Measurements from ENCODE around the gene CENPN. TPM values are rescaled to one million over a fixed set of nuclear protein-coding genes. Genes with fewer than 3 reads are reported as not detected.

CENPN gene
- total and polyA plus RNA-seq, 2 of the 13 experiments (the other 11 are each of a cell fraction or from before 2014, with no cell fraction given): 29.7 to 129 TPM

- no peak for TF ChIP-seq MAFG (CRISPR knock-in tag; IDR thresholded peaks at IDR 0.05)
- TF ChIP-seq MAZ (IDR thresholded peaks at IDR 0.05; ENCODE audit: borderline replicate concordance, low read depth, low read length): no peak
- no peak for TF ChIP-seq MAZ (CRISPR knock-in tag; IDR thresholded peaks at IDR 0.05; ENCODE audit: low read depth)
- TF ChIP-seq CSRNP2 (CRISPR knock-in tag; conservative IDR thresholded peaks at IDR 0.05; ENCODE audit: low read depth): no peak
- no peak for TF ChIP-seq THYN1 (CRISPR knock-in tag; IDR thresholded peaks at IDR 0.05; ENCODE audit: borderline replicate concordance, low read depth)
- TF ChIP-seq RAD21 (CRISPR knock-in tag; IDR thresholded peaks at IDR 0.05): no peak
- TF ChIP-seq, protein P1, sequence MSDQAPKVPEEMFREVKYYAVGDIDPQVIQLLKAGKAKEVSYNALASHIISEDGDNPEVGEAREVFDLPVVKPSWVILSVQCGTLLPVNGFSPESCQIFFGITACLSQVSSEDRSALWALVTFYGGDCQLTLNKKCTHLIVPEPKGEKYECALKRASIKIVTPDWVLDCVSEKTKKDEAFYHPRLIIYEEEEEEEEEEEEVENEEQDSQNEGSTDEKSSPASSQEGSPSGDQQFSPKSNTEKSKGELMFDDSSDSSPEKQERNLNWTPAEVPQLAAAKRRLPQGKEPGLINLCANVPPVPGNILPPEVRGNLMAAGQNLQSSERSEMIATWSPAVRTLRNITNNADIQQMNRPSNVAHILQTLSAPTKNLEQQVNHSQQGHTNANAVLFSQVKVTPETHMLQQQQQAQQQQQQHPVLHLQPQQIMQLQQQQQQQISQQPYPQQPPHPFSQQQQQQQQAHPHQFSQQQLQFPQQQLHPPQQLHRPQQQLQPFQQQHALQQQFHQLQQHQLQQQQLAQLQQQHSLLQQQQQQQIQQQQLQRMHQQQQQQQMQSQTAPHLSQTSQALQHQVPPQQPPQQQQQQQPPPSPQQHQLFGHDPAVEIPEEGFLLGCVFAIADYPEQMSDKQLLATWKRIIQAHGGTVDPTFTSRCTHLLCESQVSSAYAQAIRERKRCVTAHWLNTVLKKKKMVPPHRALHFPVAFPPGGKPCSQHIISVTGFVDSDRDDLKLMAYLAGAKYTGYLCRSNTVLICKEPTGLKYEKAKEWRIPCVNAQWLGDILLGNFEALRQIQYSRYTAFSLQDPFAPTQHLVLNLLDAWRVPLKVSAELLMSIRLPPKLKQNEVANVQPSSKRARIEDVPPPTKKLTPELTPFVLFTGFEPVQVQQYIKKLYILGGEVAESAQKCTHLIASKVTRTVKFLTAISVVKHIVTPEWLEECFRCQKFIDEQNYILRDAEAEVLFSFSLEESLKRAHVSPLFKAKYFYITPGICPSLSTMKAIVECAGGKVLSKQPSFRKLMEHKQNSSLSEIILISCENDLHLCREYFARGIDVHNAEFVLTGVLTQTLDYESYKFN (CRISPR knock-in tag; conservative IDR thresholded peaks at IDR 0.05): no peak; the same call in 1 of the 2 replicates
- TF ChIP-seq NFYB (CRISPR knock-in tag; IDR thresholded peaks at IDR 0.05): no peak
- TF ChIP-seq ZNF496 (CRISPR knock-in tag; IDR thresholded peaks at IDR 0.05; ENCODE audit: insufficient replicate concordance): no peak
Measured at GRCh38 chr16:80981103-80981502, 25.9 kb upstream of the CENPN start (continued).

Data from HepG2 (cell line).